ENCODE data around the gene GVQW3.

GRCh38 chr11:76392870-76393269, 11.7 kb downstream of the GVQW3 start:
- no peak for TF ChIP-seq CTCF (IDR thresholded peaks at IDR 0.05 in 2 of 3, conservative IDR thresholded peaks at IDR 0.05 in 1 of 3; ENCODE audit: borderline replicate concordance in 1 of 3, insufficient read depth in 1 of 3, low read depth in 2 of 3, low read length in 2 of 3)
- no peak for TF ChIP-seq SP1 (IDR thresholded peaks at IDR 0.05; ENCODE audit: low read depth)
- TF ChIP-seq CEBPB (IDR thresholded peaks at IDR 0.05; ENCODE audit: low read depth), result no peak
- no peak for TF ChIP-seq SIN3A (IDR thresholded peaks at IDR 0.05; ENCODE audit: low read depth)
- no peak for TF ChIP-seq ZBTB33 (IDR thresholded peaks at IDR 0.05; ENCODE audit: extremely low read depth, insufficient replicate concordance, low read length)
- TF ChIP-seq ZNF274 (IDR thresholded peaks at IDR 0.05; ENCODE audit: low read depth, low read length), result no peak
- no peak for TF ChIP-seq EGR1 (IDR thresholded peaks at IDR 0.05; ENCODE audit: low read depth)

Measured in HCT116 (cell line).